ENCODE measurements around the gene STX2. TPM values are rescaled to one million over a fixed set of nuclear protein-coding genes. Genes with fewer than 3 reads are reported as not detected.
"Not testable (repeated sequence)": the region's sequence is repeated elsewhere in the genome, so short reads cannot be mapped to it uniquely, and the experiment has no call there.

The STX2 gene
- total RNA-seq, 1 experiment from 2014 or later = 11.2 TPM

GRCh38 chr12:130876758-130877157, 37.7 kb upstream of the STX2 start:
- DNase-seq = no peak
- Mint-ChIP-seq H3K4me1 (ENCODE audit: low read depth, unreplicated experiment) (peaks cover 36% of the 10 kb centered on the region), H3K9me3 (ENCODE audit: unreplicated experiment) (no peaks in the 10 kb centered on the region), H3K27ac (ENCODE audit: unreplicated experiment) (no peak overlapping the region), H3K27me3 (ENCODE audit: insufficient read depth, unreplicated experiment) (no peaks in the 10 kb centered on the region), H3K36me3 (ENCODE audit: insufficient read depth, unreplicated experiment) (peaks cover 70% of the 10 kb centered on the region), H3K4me3 (ENCODE audit: unreplicated experiment) (no peak overlapping the region)
- peaks cover 2% of the 10 kb centered on the region for H3K36me3 ChIP-seq (ENCODE audit: control insufficient read depth, insufficient read depth, low read length)
- no peak overlapping the region for H3K4me3 ChIP-seq (ENCODE audit: low read depth, low read length)
- CTCF ChIA-PET = no interaction called here
- peaks cover 42% of the 10 kb centered on the region for H3K4me1 ChIP-seq
- intact Hi-C loops (cut with micrococcal nuclease; ENCODE audit: unreplicated experiment) = no loop called here
- POLR2A ChIA-PET = no interaction called here
- no peaks in the 10 kb centered on the region for H3K27me3 ChIP-seq (replicated peaks; ENCODE audit: control insufficient read depth, insufficient read depth, low read length)
- H3K9me3 ChIP-seq = no peaks in the 10 kb centered on the region
- no peak for TF ChIP-seq CTCF (IDR thresholded peaks at IDR 0.05; ENCODE audit: insufficient read depth in 1 of 2, low read depth in 1 of 2, low read length in 1 of 2, severe bottlenecking in 1 of 2, unreplicated experiment in 1 of 2)
- BruUV-seq (replicated peaks) = no TSS peak

GRCh38 chr12:130876297-130876696, 37.2 kb upstream of the STX2 start:
- peaks cover 74% of the 10 kb centered on the region for H3K36me3 Mint-ChIP-seq (ENCODE audit: insufficient read depth, unreplicated experiment)
- CTCF ChIA-PET = no interaction called here

GRCh38 chr12:130875708-130876107, 36.7 kb upstream of the STX2 start:
- H3K4me3 ChIP-seq (ENCODE audit: low read depth, low read length); H3K27me3 Mint-ChIP-seq (ENCODE audit: insufficient read depth, unreplicated experiment); POLR2A ChIA-PET; DNase-seq; H3K9me3 ChIP-seq; H3K27me3 ChIP-seq (replicated peaks; ENCODE audit: control insufficient read depth, insufficient read depth, low read length); intact Hi-C loops (cut with micrococcal nuclease; ENCODE audit: unreplicated experiment); H3K36me3 ChIP-seq (ENCODE audit: control insufficient read depth, insufficient read depth, low read length); CTCF ChIA-PET; H3K9me3 Mint-ChIP-seq (ENCODE audit: unreplicated experiment); H3K27ac Mint-ChIP-seq (ENCODE audit: unreplicated experiment); H3K4me3 Mint-ChIP-seq (ENCODE audit: unreplicated experiment): not testable (repeated sequence)
- H3K4me1 ChIP-seq = peaks cover 42% of the 10 kb centered on the region
- TSS peak; percentile 3 for BruUV-seq (replicated peaks)
- peaks cover 39% of the 10 kb centered on the region for H3K4me1 Mint-ChIP-seq (ENCODE audit: low read depth, unreplicated experiment)
- H3K36me3 Mint-ChIP-seq (ENCODE audit: insufficient read depth, unreplicated experiment) = peaks cover 76% of the 10 kb centered on the region

More at GRCh38 chr12:130876297-130876696, 37.2 kb upstream of the STX2 start:
- POLR2A ChIA-PET = no interaction called here
- no peaks in the 10 kb centered on the region for H3K27me3 ChIP-seq (replicated peaks; ENCODE audit: control insufficient read depth, insufficient read depth, low read length)
- no peaks in the 10 kb centered on the region for H3K9me3 ChIP-seq
- intact Hi-C loops (cut with micrococcal nuclease; ENCODE audit: unreplicated experiment) = no loop called here
- no peak for TF ChIP-seq CTCF (IDR thresholded peaks at IDR 0.05; ENCODE audit: insufficient read depth in 1 of 2, low read depth in 1 of 2, low read length in 1 of 2, severe bottlenecking in 1 of 2, unreplicated experiment in 1 of 2)
- Mint-ChIP-seq H3K4me1 (ENCODE audit: low read depth, unreplicated experiment) (peaks cover 36% of the 10 kb centered on the region), H3K9me3 (ENCODE audit: unreplicated experiment) (no peaks in the 10 kb centered on the region), H3K27ac (ENCODE audit: unreplicated experiment) (no peak overlapping the region), H3K4me3 (ENCODE audit: unreplicated experiment) (no peak overlapping the region), H3K27me3 (ENCODE audit: insufficient read depth, unreplicated experiment) (no peaks in the 10 kb centered on the region)
- H3K36me3 ChIP-seq (ENCODE audit: control insufficient read depth, insufficient read depth, low read length) = peaks cover 2% of the 10 kb centered on the region
- H3K4me1 ChIP-seq = peaks cover 42% of the 10 kb centered on the region
- no TSS peak for BruUV-seq (replicated peaks)
- no peak for DNase-seq
- no peak overlapping the region for H3K4me3 ChIP-seq (ENCODE audit: low read depth, low read length)

- ChIA-PET CTCF (no interaction called here), POLR2A (no interaction called here)
- Histone ChIP-seq H3K4me3 (ENCODE audit: low read depth, low read length) (no peak overlapping the region), H3K4me1 (peaks cover 46% of the 10 kb centered on the region), H3K27me3 (replicated peaks; ENCODE audit: control insufficient read depth, insufficient read depth, low read length) (no peaks in the 10 kb centered on the region), H3K9me3 (no peaks in the 10 kb centered on the region), H3K36me3 (ENCODE audit: control insufficient read depth, insufficient read depth, low read length) (peaks cover 2% of the 10 kb centered on the region)
- Mint-ChIP-seq H3K9me3 (ENCODE audit: unreplicated experiment) (no peaks in the 10 kb centered on the region), H3K27me3 (ENCODE audit: insufficient read depth, unreplicated experiment) (no peaks in the 10 kb centered on the region), H3K36me3 (ENCODE audit: insufficient read depth, unreplicated experiment) (peaks cover 76% of the 10 kb centered on the region), H3K4me1 (ENCODE audit: low read depth, unreplicated experiment) (peaks cover 44% of the 10 kb centered on the region), H3K4me3 (ENCODE audit: unreplicated experiment) (peak overlapping the region; percentile 90), H3K27ac (ENCODE audit: unreplicated experiment) (no peak overlapping the region)
- no peak for TF ChIP-seq CTCF (IDR thresholded peaks at IDR 0.05; ENCODE audit: insufficient read depth in 1 of 2, low read depth in 1 of 2, low read length in 1 of 2, severe bottlenecking in 1 of 2, unreplicated experiment in 1 of 2)
- DNase-seq = no peak
- intact Hi-C loops (cut with micrococcal nuclease; ENCODE audit: unreplicated experiment) = no loop called here
- BruUV-seq (replicated peaks) = no TSS peak
Observed at GRCh38 chr12:130875193-130875592, 36.1 kb upstream of the STX2 start.

Measured in Caco-2 (cell line).